ENCODE measurements around the gene TUBA4A. TPM values are rescaled to one million over a fixed set of nuclear protein-coding genes. Genes with fewer than 3 reads are reported as not detected.

TUBA4A gene
- total RNA-seq, 2 donors from 2014 or later, result 20.4 to 84.6 TPM

DNA sequence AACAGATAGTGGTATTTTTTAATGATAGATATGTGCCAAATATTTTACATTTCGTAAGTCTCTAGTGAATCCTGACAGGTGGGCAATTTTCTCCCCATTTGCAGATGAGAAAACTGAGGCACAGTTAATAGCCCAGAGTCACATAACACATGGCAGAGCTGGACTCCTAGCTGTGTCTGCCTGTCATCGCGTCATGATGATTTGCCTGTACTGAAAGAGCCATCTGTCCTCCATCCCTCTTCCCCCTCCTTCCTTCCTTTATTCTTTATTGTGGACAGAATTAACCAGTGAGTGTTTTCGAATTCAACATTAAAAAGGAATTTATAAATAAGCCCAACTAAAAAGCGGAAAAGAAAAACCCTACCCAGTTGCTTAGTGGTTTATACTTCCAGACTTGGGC, 28.7 kb upstream of the TUBA4A start:
- TF ChIP-seq, protein P1, sequence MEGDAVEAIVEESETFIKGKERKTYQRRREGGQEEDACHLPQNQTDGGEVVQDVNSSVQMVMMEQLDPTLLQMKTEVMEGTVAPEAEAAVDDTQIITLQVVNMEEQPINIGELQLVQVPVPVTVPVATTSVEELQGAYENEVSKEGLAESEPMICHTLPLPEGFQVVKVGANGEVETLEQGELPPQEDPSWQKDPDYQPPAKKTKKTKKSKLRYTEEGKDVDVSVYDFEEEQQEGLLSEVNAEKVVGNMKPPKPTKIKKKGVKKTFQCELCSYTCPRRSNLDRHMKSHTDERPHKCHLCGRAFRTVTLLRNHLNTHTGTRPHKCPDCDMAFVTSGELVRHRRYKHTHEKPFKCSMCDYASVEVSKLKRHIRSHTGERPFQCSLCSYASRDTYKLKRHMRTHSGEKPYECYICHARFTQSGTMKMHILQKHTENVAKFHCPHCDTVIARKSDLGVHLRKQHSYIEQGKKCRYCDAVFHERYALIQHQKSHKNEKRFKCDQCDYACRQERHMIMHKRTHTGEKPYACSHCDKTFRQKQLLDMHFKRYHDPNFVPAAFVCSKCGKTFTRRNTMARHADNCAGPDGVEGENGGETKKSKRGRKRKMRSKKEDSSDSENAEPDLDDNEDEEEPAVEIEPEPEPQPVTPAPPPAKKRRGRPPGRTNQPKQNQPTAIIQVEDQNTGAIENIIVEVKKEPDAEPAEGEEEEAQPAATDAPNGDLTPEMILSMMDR (IDR thresholded peaks at IDR 0.05), result no peak
- DNase-seq (ENCODE audit: low spot score), result no peak
- Histone ChIP-seq H3K4me1 (ENCODE audit: control insufficient read depth in 1 of 2, low read depth in 2 of 2) (peaks cover 12 to 28% of the 10 kb centered on the region in 2 donors), H3K27me3 (replicated peaks; ENCODE audit: insufficient read depth) (no peaks in the 10 kb centered on the region), H3K27ac (no peak overlapping the region), H3K36me3 (peaks cover 34% of the 10 kb centered on the region), H3K4me3 (no peak overlapping the region), H3K9me3 (no peaks in the 10 kb centered on the region)
- no peak for ATAC-seq (ENCODE audit: insufficient number of reproducible peaks, low FRiP score, low read depth)

DNA sequence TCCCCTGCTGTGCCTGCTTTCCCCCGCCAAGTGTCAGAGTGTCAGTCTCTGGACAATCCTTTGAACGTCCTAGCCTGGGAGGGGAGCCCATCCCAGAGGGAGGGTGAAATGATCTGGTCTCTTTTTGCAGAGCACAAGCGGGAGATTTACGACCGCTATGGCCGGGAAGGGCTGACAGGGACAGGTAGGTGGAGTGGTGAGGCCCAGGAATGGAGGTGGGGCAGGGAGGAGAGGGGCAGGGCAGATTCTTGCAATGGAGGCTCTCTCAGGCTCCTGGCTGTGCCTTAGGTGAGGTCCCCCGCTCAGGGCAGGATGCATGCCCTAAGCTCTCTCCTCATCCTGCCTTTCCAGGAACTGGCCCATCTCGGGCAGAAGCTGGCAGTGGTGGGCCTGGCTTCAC, 27.9 kb upstream of the TUBA4A start:
- H3K4me3 ChIP-seq, result no peak overlapping the region
- no peak for DNase-seq (ENCODE audit: low spot score)
- H3K4me1 ChIP-seq (ENCODE audit: control insufficient read depth in 1 of 2, low read depth in 2 of 2), result peaks cover 12 to 28% of the 10 kb centered on the region in 2 donors
- no peaks in the 10 kb centered on the region for H3K27me3 ChIP-seq (replicated peaks; ENCODE audit: insufficient read depth)
- peaks cover 34% of the 10 kb centered on the region for H3K36me3 ChIP-seq
- H3K27ac ChIP-seq, result no peak overlapping the region
- TF ChIP-seq, protein P1 (IDR thresholded peaks at IDR 0.05), result no peak
- H3K9me3 ChIP-seq, result no peaks in the 10 kb centered on the region
- no peak for ATAC-seq (ENCODE audit: insufficient number of reproducible peaks, low FRiP score, low read depth)

DNA sequence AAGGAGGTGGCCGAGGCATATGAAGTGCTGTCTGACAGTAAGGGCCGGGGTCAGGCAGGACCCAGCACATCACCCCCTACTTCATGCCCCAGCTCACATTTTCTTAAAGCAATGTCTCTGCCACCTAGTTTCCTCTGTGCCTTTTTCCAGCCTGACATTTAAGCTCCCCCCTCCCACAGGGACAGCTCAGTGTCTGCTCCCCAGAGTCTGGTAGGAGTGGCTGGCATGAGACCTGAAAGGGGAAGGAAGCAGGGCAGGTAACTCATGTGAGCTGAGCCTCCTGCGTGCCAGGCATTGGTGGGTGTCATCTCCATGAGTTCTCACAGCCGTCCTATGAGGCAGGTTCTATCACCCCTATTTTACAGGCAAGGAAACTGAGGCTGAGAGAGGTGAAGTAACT, 26.9 kb upstream of the TUBA4A start:
- Histone ChIP-seq H3K4me3 (peak overlapping the region; percentile 79), H3K4me1 (ENCODE audit: control insufficient read depth in 1 of 2, low read depth in 2 of 2) (peaks cover 12 to 28% of the 10 kb centered on the region in 2 donors), H3K27ac (peak overlapping the region in 1 of 2 donors; percentile 97), H3K9me3 (no peaks in the 10 kb centered on the region), H3K36me3 (peaks cover 34% of the 10 kb centered on the region), H3K27me3 (replicated peaks; ENCODE audit: insufficient read depth) (no peaks in the 10 kb centered on the region)
- TF ChIP-seq, protein P1 (IDR thresholded peaks at IDR 0.05), result no peak
- ATAC-seq (ENCODE audit: insufficient number of reproducible peaks, low FRiP score, low read depth) (no peak), DNase-seq (ENCODE audit: low spot score) (no peak)

DNA sequence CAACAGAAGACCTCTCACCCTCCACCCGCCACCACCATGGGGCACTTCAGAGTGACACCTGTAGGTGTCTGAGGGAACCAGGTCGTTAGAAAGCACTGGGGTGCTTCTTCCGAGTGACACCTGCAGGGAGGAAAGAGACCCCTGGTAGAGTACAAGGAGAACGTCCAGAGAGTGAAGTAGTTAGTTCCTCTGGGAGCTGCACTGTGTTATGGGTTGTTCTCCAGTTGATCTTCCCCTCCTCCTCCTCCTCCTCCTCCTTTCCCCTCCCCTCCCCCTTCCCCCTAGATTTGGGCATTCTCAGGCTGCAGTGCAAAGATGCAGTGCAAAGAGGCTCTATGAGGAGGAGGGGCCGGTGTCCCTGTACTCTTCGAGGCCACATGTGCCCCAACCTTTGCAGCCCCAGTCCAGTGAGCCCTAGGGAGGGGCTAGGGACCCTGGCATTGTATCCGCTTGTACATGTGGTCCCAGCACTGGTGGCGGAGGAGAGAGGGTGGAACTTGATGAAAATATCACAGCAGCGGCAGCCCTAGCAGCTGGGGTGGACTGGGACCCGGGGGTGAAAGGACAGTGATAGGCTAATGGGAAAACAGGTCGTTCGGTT, 26.3 kb upstream of the TUBA4A start:
- peaks cover 33% of the 10 kb centered on the region for H3K36me3 ChIP-seq
- H3K4me3 ChIP-seq, result peak overlapping the region; percentile 79
- DNase-seq (ENCODE audit: low spot score) (no peak), ATAC-seq (ENCODE audit: insufficient number of reproducible peaks, low FRiP score, low read depth) (peak; percentile 1)
- TF ChIP-seq, protein P1 (IDR thresholded peaks at IDR 0.05), result no peak
- H3K27ac ChIP-seq, result peak overlapping the region; percentile 90 to 97
- H3K9me3 ChIP-seq, result no peaks in the 10 kb centered on the region
- H3K27me3 ChIP-seq (replicated peaks; ENCODE audit: insufficient read depth), result no peaks in the 10 kb centered on the region
- peaks cover 12 to 32% of the 10 kb centered on the region in 2 donors for H3K4me1 ChIP-seq (ENCODE audit: control insufficient read depth in 1 of 2, low read depth in 2 of 2)

GRCh38 chr2:219279151-219279915, 25.6 kb upstream of the TUBA4A start, which contains the start of gene DNAJB2:
TSS of gene DNAJB2 (plus strand) at chr2:219279366. CDS start at chr2:219279834, 468 bp downstream.
- peaks cover 12 to 37% of the 10 kb centered on the region in 2 donors for H3K4me1 ChIP-seq (ENCODE audit: control insufficient read depth in 1 of 2, low read depth in 2 of 2)

More at GRCh38 chr2:219279151-219279915, 25.6 kb upstream of the TUBA4A start, which contains the start of gene DNAJB2:
- Histone ChIP-seq H3K27me3 (replicated peaks; ENCODE audit: insufficient read depth) (no peaks in the 10 kb centered on the region), H3K27ac (peak within 1 kb of the TSS; percentile 90 to 97), H3K9me3 (no peaks in the 10 kb centered on the region), H3K36me3 (peaks cover 26% of the 10 kb centered on the region), H3K4me3 (peak within 1 kb of the TSS; percentile 79)
- DNase-seq (ENCODE audit: low spot score) (peak; percentile 93), ATAC-seq (ENCODE audit: insufficient number of reproducible peaks, low FRiP score, low read depth) (peak; percentile 82)
- TF ChIP-seq, protein P1 (IDR thresholded peaks at IDR 0.05), result no peak
